B cell (primary cell): Measurements from ENCODE around the gene PRKCA. TPM values are rescaled to one million over a fixed set of nuclear protein-coding genes. Genes with fewer than 3 reads are reported as not detected.

ENCODE experiments used
- ATAC-seq: fragments of 200-7000 bp; cut with Tn5 transposase; one replicate; pipeline ENCODE4 v1.10.0; 2021; ENCODE audit warnings: low read depth, mild to moderate bottlenecking, moderate number of reproducible peaks, moderate library complexity
- CTCF ChIA-PET: fragments of 350-600 bp; sonication (Branson Sonifier 250); formaldehyde crosslinking; loops from one replicate; lab custom pipeline; 2021; ENCODE audit warnings: antibody characterized with exemption, inconsistent platforms; lab: Charles Lee
- POLR2A ChIA-PET: fragments of 350-600 bp; sonication (Branson Sonifier 250); formaldehyde crosslinking; loops from one replicate; lab custom pipeline; 2021; ENCODE audit warnings: antibody characterized with exemption; lab: Charles Lee
- DNase-seq: peaks from one replicate; pipeline ENCODE4 v3.0.0; 2013
- H2AFZ ChIP-seq: 2 replicates; pipeline ENCODE4 v1.6.1; 2012; ENCODE audit warnings: mild to moderate bottlenecking, low read depth, low read length; ENCODE audit not compliant: insufficient read depth, poor library complexity, severe bottlenecking
- H3K27ac ChIP-seq, 2 donors: 1 replicate in 1 of 2; 2 replicates in 1 of 2; pipeline ENCODE4 v1.5.1; 2012 to 2013; ENCODE audit warnings: low read length in 2 of 2, mild to moderate bottlenecking in 2 of 2, moderate library complexity in 1 of 2
- H3K27me3 ChIP-seq, 4 experiments: fragments of 200-600 bp in 1 of 4; sonication (generic) in 1 of 4; replicated peaks in 1 of 4; 1 replicate in 2 of 4; 2 replicates in 2 of 4; pipeline versions ENCODE4 v1.6.1 to v1.7.0; 2013 to 2016; ENCODE audit warnings: low read length in 3 of 4, mild to moderate bottlenecking in 2 of 4, mixed read lengths in 1 of 4, moderate library complexity in 1 of 4; ENCODE audit not compliant: insufficient read depth in 4 of 4, control insufficient read depth in 3 of 4; ENCODE audit errors: control extremely low read depth in 1 of 4
- H3K36me3 ChIP-seq, 2 experiments: replicated peaks in 1 of 2; 1 replicate in 1 of 2; 2 replicates in 1 of 2; pipeline versions ENCODE4 v1.6.1 to v1.7.1; 2013; ENCODE audit warnings: low read length in 1 of 2; ENCODE audit not compliant: insufficient read depth in 2 of 2, control insufficient read depth in 1 of 2; ENCODE audit errors: control extremely low read depth in 1 of 2, extremely low read depth in 1 of 2
- H3K4me1 ChIP-seq, 2 donors: fragments of 200-600 bp in 1 of 2; sonication (generic) in 1 of 2; 1 replicate in 1 of 2; 2 replicates in 1 of 2; pipeline versions ENCODE4 v1.5.1 to v1.6.1; 2013 to 2017; ENCODE audit warnings: low read length in 2 of 2; ENCODE audit not compliant: control insufficient read depth in 2 of 2, insufficient read depth in 2 of 2
- H3K4me2 ChIP-seq: replicated peaks from 2 replicates; pipeline ENCODE3; 2012; ENCODE audit warnings: mild to moderate bottlenecking, low read depth, low read length; ENCODE audit not compliant: poor library complexity, severe bottlenecking
- H3K4me3 ChIP-seq, 5 experiments: fragments of 200-600 bp in 1 of 5; sonication (generic) in 1 of 5; 1 replicate in 3 of 5; 2 replicates in 2 of 5; pipeline versions ENCODE4 v1.5.1 to v1.7.0; 2011 to 2016; ENCODE audit warnings: low read length in 4 of 5, mild to moderate bottlenecking in 4 of 5, low read depth in 2 of 5, control low read depth in 1 of 5, moderate library complexity in 1 of 5; ENCODE audit not compliant: insufficient read depth in 1 of 5; ENCODE audit errors: control extremely low read depth in 1 of 5, extremely low read depth in 1 of 5
- H3K79me2 ChIP-seq: fragments of 200-600 bp; sonication (generic); one replicate; pipeline ENCODE4 v1.6.0; 2016; ENCODE audit warnings: low read length; ENCODE audit not compliant: control insufficient read depth, insufficient read depth
- H3K9ac ChIP-seq: fragments of 200-600 bp; sonication (generic); 2 replicates; pipeline ENCODE4 v1.6.1; 2017; ENCODE audit warnings: mild to moderate bottlenecking, low read length, moderate library complexity
- H3K9me3 ChIP-seq, 3 donors: one replicate each; pipeline versions ENCODE4 v1.6.1 to v1.7.1; 2013; ENCODE audit warnings: low read length in 2 of 3; ENCODE audit not compliant: control insufficient read depth in 2 of 3, insufficient read depth in 1 of 3; ENCODE audit errors: control extremely low read depth in 1 of 3
- H4K20me1 ChIP-seq: 2 replicates; pipeline ENCODE4 v1.6.0; 2012; ENCODE audit warnings: mild to moderate bottlenecking, low read length; ENCODE audit not compliant: insufficient read depth, control insufficient read depth, poor library complexity, severe bottlenecking
- H3K27ac Mint-ChIP-seq: one replicate; pipeline ENCODE4 v1.8.0; 2021; ENCODE audit warnings: mixed read lengths
- H3K27me3 Mint-ChIP-seq: one replicate; pipeline ENCODE4 v1.8.0; 2021; ENCODE audit warnings: mixed read lengths
- H3K4me1 Mint-ChIP-seq: one replicate; pipeline ENCODE4 v1.8.0; 2021; ENCODE audit warnings: mixed read lengths
- H3K4me3 Mint-ChIP-seq: one replicate; pipeline ENCODE4 v1.8.0; 2021; ENCODE audit warnings: mixed read lengths
- H3K9me3 Mint-ChIP-seq: one replicate; pipeline ENCODE4 v1.8.0; 2022; ENCODE audit warnings: mixed read lengths; ENCODE audit not compliant: insufficient read depth
- EZH2 ChIP-seq: IDR thresholded peaks from 2 replicates; pipeline ENCODE4 v1.6.1; 2012; ENCODE audit warnings: borderline replicate concordance, low read depth, mild to moderate bottlenecking, moderate library complexity, low read length; ENCODE audit not compliant: insufficient read depth, poor library complexity, severe bottlenecking
- WGBS: methylation state at CpG from one replicate; pipeline ENCODE4 v1.1.5; 2013; ENCODE audit warnings: missing lambda C conversion rate; ENCODE audit not compliant: insufficient coverage; 5-methylcytosine and 5-hydroxymethylcytosine counted together
- intact Hi-C: fragments of 100-400 bp; cut with micrococcal nuclease; formaldehyde crosslinking; loops from one replicate; pipeline ENCODE4 v1.10.0; 2022
- polyA plus RNA-seq: library from polyadenylated mRNA; depleted of rRNA; stranded (reverse); fragments of >200 nt; gene quantifications from 2 replicates; pipeline ENCODE4 v1.2.3, GENCODE V29; 2012
- total RNA-seq, 2 donors: library from RNA; stranded (reverse); fragments of 120-200 nt in 1 of 2; gene quantifications; 1 replicate in 1 of 2; 2 replicates in 1 of 2; pipeline versions ENCODE4 v1.2.3 to v1.2.4, GENCODE V29; 2013 to 2022
- TF ChIP-seq, protein P1 (sequence below): fragments of 200-600 bp; IDR thresholded peaks from one replicate; pipeline ENCODE4 v1.8.0; 2022; ENCODE audit warnings: antibody characterized with exemption, mild to moderate bottlenecking

Gene PRKCA
- total and polyA plus RNA-seq, 2 donors (not counting 1 experiment from before 2014, with no cell fraction given): 0.33 to 7.7 TPM

DNA sequence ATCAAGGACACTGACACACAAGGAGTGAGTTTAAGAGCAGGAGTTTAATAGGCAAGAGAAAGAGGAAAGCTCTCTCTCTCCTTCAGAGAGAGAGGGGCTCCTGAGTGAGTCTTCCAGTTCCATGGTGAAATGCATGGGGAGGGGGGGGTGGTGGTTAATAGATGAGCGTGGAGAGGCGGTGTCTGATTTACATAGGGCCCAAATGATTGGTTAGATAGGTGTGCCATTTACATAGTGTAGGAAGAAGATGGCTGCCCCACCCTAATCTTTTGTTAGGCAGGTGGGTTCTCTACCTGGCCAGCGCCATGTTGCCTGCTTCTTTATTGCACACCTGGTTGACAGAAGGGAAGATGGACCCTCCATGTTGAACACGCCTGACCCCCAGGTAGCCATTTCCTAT is 282.5 kb downstream of the PRKCA start:
- no peak for DNase-seq
- Mint-ChIP-seq H3K4me3 (no peak overlapping the region), H3K27ac (no peak overlapping the region), H3K4me1 (no peaks in the 10 kb centered on the region), H3K9me3 (peaks cover 1% of the 10 kb centered on the region), H3K27me3 (no peaks in the 10 kb centered on the region)
- no peak overlapping the region for H3K9ac ChIP-seq
- no peaks in the 10 kb centered on the region for H4K20me1 ChIP-seq
- H3K27me3 ChIP-seq: no peaks in the 10 kb centered on the region
- no peak overlapping the region for H3K4me2 ChIP-seq
- no peak overlapping the region for H3K27ac ChIP-seq
- no peak overlapping the region for H2AFZ ChIP-seq
- H3K9me3 ChIP-seq: peaks cover 0 to 2% (median 0%) of the 10 kb centered on the region in 3 donors
- no peak for ATAC-seq
- intact Hi-C loops: no loop called here
- TF ChIP-seq EZH2: no peak
- TF ChIP-seq, protein P1, sequence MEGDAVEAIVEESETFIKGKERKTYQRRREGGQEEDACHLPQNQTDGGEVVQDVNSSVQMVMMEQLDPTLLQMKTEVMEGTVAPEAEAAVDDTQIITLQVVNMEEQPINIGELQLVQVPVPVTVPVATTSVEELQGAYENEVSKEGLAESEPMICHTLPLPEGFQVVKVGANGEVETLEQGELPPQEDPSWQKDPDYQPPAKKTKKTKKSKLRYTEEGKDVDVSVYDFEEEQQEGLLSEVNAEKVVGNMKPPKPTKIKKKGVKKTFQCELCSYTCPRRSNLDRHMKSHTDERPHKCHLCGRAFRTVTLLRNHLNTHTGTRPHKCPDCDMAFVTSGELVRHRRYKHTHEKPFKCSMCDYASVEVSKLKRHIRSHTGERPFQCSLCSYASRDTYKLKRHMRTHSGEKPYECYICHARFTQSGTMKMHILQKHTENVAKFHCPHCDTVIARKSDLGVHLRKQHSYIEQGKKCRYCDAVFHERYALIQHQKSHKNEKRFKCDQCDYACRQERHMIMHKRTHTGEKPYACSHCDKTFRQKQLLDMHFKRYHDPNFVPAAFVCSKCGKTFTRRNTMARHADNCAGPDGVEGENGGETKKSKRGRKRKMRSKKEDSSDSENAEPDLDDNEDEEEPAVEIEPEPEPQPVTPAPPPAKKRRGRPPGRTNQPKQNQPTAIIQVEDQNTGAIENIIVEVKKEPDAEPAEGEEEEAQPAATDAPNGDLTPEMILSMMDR: no peak
- POLR2A ChIA-PET: no interaction called here
- H3K4me1 ChIP-seq: no peaks in the 10 kb centered on the region
- H3K4me3 ChIP-seq: no peak overlapping the region
- H3K79me2 ChIP-seq: no peaks in the 10 kb centered on the region
- CTCF ChIA-PET: no interaction called here
- H3K36me3 ChIP-seq: no peaks in the 10 kb centered on the region
- WGBS: 100% methylated on average over 3 of the region's 4 CpGs

DNA sequence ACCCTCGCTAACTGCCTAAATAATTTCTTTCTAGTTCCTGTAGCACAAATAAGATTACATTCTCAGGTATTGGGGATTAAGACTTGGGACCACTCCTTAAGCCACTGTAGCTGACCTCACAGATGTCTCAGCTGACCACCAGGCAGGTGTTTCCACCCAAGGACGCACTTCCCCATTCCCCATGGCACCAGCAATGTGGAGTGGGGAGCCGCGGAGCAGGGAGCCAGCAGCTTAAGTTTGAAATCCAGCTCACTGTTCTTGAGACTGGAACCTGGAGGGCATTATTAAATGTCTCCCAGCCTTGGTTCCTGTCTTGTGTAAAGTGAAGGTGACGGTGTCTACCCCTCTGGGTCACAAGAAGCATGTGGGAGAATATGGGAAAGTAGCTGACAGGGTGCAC is 283.1 kb downstream of the PRKCA start:
- intact Hi-C loops: no loop called here
- Histone ChIP-seq H3K9me3 (peaks cover 0 to 2% (median 0%) of the 10 kb centered on the region in 3 donors), H3K27me3 (no peaks in the 10 kb centered on the region)

More for the DNA sequence above, 283.1 kb downstream of the PRKCA start:
- ATAC-seq: no peak
- POLR2A ChIA-PET: no interaction called here
- Histone ChIP-seq H3K27ac (no peak overlapping the region), H3K4me3 (no peak overlapping the region), H3K79me2 (no peaks in the 10 kb centered on the region), H3K4me1 (no peaks in the 10 kb centered on the region), H3K4me2 (no peak overlapping the region), H4K20me1 (no peaks in the 10 kb centered on the region), H3K36me3 (no peaks in the 10 kb centered on the region), H2AFZ (no peak overlapping the region), H3K9ac (no peak overlapping the region)
- TF ChIP-seq, protein P1: no peak
- no peak for TF ChIP-seq EZH2
- no peaks in the 10 kb centered on the region for H3K4me1 Mint-ChIP-seq
- peaks cover 1% of the 10 kb centered on the region for H3K9me3 Mint-ChIP-seq
- no peak overlapping the region for H3K4me3 Mint-ChIP-seq
- WGBS: 72% methylated on average over 2 of the region's 5 CpGs
- CTCF ChIA-PET: no interaction called here
- DNase-seq: no peak
- no peaks in the 10 kb centered on the region for H3K27me3 Mint-ChIP-seq
- no peak overlapping the region for H3K27ac Mint-ChIP-seq
